Stomach (tissue), 9 donors: ENCODE measurements around the gene KPNA6. TPM values are rescaled to one million over a fixed set of nuclear protein-coding genes. Genes with fewer than 3 reads are reported as not detected.
A peak's percentile ranks its signal among the peaks of the same experiment; 100 is the strongest.
"Not testable (repeated sequence)": the region's sequence is repeated elsewhere in the genome, so short reads cannot be mapped to it uniquely, and the experiment has no call there.

ENCODE experiments used
- DNase-seq, 2 donors: peaks; one replicate each; pipeline versions ENCODE4 v3.0.0 to v3.0.0-alpha.2; 2013 to 2019
- H3K27ac ChIP-seq, 5 donors: fragments of 200-600 bp in 4 of 5; sonication (generic) in 4 of 5; one replicate each; pipeline ENCODE4 v1.5.1; 2013 to 2019; ENCODE audit warnings: mild to moderate bottlenecking in 1 of 5, moderate library complexity in 1 of 5
- H3K27me3 ChIP-seq, 3 donors: fragments of 200-600 bp; sonication (generic); one replicate each; pipeline ENCODE4 v1.5.1; 2017 to 2019; ENCODE audit warnings: mixed run types in 1 of 3
- H3K36me3 ChIP-seq, 4 donors: fragments of 200-600 bp; sonication (generic); 1 replicate in 3 of 4; 2 replicates in 1 of 4; pipeline ENCODE4 v1.5.1; 2016 to 2019
- H3K4me1 ChIP-seq, 4 donors: fragments of 200-600 bp; sonication (generic); one replicate each; pipeline ENCODE4 v1.5.1; 2016 to 2019
- H3K4me3 ChIP-seq, 4 donors: fragments of 200-600 bp; sonication (generic) in 3 of 4; one replicate each; pipeline ENCODE4 v1.5.1; 2016 to 2019; ENCODE audit warnings: mild to moderate bottlenecking in 1 of 4
- H3K9me3 ChIP-seq, 4 donors: fragments of 200-600 bp; sonication (generic); one replicate each; pipeline ENCODE4 v1.5.1; 2016 to 2019
- EP300 ChIP-seq: sonication (generic); formaldehyde crosslinking; IDR thresholded peaks from one replicate; pipeline ENCODE4 v1.6.1; 2017; ENCODE audit warnings: antibody characterized with exemption
- POLR2A ChIP-seq, 4 donors: fragments of 450-650 bp; IDR thresholded peaks; one replicate each; pipeline ENCODE4 v1.6.1; 2016; ENCODE audit warnings: antibody characterized with exemption in 4 of 4, control low read depth in 2 of 4, mild to moderate bottlenecking in 1 of 4, moderate library complexity in 1 of 4
- POLR2AphosphoS5 ChIP-seq, 3 donors: sonication (generic); formaldehyde crosslinking; IDR thresholded peaks; one replicate each; pipeline ENCODE4 v1.6.1; 2016; ENCODE audit warnings: antibody characterized with exemption in 3 of 3
- WGBS, 5 donors: extraction: QIAGEN DNeasy Blood & Tissue Kit in 3 of 5; methylation state at CpG; one replicate each; pipeline versions ENCODE4 v1.1.5 to v1.1.7; 2013 to 2018; 5-methylcytosine and 5-hydroxymethylcytosine counted together
- intact Hi-C: fragments of 100-400 bp; cut with DNase I; formaldehyde crosslinking; loops from one replicate; pipeline ENCODE4 v1.15.1; 2023; ENCODE audit warnings: low total_unique reads
- polyA plus RNA-seq, 3 donors: library from polyadenylated mRNA; stranded (reverse); fragments of 200-250 nt; gene quantifications; one replicate each; pipeline ENCODE4 v1.2.3, GENCODE V29; 2013
- total RNA-seq, 5 donors: library from RNA; depleted of rRNA; stranded (reverse); fragments of >200 nt; gene quantifications; one replicate each; pipeline versions ENCODE4 v1.1.0 to v1.2.3, GENCODE V29; 2014 to 2016
- TF ChIP-seq, protein P1 (sequence below), 7 experiments: fragments of 450-650 bp in 4 of 7; fragments of 200-600 bp in 3 of 7; sonication (generic) in 3 of 7; IDR thresholded peaks; one replicate each; pipeline ENCODE4 v1.5.1; 2016 to 2019; ENCODE audit warnings: antibody characterized with exemption in 7 of 7, control low read depth in 2 of 7, mild to moderate bottlenecking in 1 of 7
- donor health status: healthy with polysubstance abuse.
- donor health status: Bipolar disorder and iron deficiency.
- donor health status: healthy.

The KPNA6 gene
- total and polyA plus RNA-seq, 8 donors = 7.6 to 38.0 (median 17.7) TPM

DNA sequence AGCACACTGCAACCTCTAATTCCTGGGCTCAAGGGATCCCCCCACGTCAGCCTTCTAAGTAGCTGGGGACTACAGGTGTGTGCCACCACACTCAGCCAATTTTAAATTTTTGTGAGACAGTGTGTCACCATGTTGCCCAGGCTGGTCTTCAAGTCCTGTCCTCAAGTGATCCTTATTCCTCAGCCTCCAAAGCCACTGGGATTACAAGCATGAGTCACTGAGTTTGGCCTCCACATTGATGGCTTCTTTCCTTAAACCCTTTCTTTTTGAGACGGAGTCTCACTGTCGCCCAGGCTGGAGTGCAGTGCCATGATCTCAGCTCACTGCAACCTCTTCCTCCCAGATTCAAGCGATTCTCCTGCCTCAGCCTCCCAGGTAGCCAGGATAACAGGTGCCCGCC is 7.6 kb downstream of the KPNA6 start:
- Histone ChIP-seq H3K27me3 (no peaks in the 10 kb centered on the region), H3K9me3 (no peaks in the 10 kb centered on the region), H3K36me3 (peaks cover 0 to 4% (median 2%) of the 10 kb centered on the region in 4 donors), H3K4me1 (peaks cover 29 to 88% (median 66%) of the 10 kb centered on the region in 4 donors), H3K27ac (peak overlapping the region in 4 of 5 donors; percentile 35 to 67 (median 60)), H3K4me3 (no peak overlapping the region)
- intact Hi-C loops = no loop called here
- WGBS, 5 donors = 84 to 92% (median 90%) methylated on average over 5 of the region's 5 CpGs
- TF ChIP-seq POLR2AphosphoS5 (IDR thresholded peaks at IDR 0.05) (no peak), POLR2A (IDR thresholded peaks at IDR 0.05) (no peak), EP300 (no peak)
- TF ChIP-seq, protein P1, sequence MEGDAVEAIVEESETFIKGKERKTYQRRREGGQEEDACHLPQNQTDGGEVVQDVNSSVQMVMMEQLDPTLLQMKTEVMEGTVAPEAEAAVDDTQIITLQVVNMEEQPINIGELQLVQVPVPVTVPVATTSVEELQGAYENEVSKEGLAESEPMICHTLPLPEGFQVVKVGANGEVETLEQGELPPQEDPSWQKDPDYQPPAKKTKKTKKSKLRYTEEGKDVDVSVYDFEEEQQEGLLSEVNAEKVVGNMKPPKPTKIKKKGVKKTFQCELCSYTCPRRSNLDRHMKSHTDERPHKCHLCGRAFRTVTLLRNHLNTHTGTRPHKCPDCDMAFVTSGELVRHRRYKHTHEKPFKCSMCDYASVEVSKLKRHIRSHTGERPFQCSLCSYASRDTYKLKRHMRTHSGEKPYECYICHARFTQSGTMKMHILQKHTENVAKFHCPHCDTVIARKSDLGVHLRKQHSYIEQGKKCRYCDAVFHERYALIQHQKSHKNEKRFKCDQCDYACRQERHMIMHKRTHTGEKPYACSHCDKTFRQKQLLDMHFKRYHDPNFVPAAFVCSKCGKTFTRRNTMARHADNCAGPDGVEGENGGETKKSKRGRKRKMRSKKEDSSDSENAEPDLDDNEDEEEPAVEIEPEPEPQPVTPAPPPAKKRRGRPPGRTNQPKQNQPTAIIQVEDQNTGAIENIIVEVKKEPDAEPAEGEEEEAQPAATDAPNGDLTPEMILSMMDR (IDR thresholded peaks at IDR 0.05) = no peak
- DNase-seq = no peak

DNA sequence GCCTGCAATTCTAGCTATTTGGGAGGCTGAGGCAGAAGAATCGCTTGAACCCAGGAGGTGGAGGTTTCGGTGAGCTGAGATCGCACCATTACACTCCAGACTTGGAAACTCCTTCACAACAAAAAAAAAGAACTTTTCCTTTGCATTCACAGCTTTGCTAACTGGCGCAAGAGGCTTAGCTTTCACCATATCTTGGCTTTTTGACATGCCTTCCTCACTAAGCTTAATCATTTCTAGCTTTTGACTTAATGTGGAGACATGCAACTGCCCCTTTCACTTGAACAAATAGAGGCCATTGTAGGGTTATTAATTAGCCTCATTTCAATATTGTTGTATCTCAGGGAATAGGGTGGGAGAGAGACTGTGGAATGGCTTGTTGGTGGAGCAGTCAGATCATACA is 8.7 kb downstream of the KPNA6 start:
- intact Hi-C loops = no loop called here
- H3K4me3 ChIP-seq = no peak overlapping the region
- DNase-seq = no peak
- TF ChIP-seq POLR2A (IDR thresholded peaks at IDR 0.05) (no peak), POLR2AphosphoS5 (IDR thresholded peaks at IDR 0.05) (no peak), EP300 (no peak)
- TF ChIP-seq, protein P1 (IDR thresholded peaks at IDR 0.05) = no peak
- no peaks in the 10 kb centered on the region for H3K9me3 ChIP-seq
- peaks cover 0 to 4% (median 2%) of the 10 kb centered on the region in 4 donors for H3K36me3 ChIP-seq
- 93 to 96% (median 94%) methylated on average over 4 of the region's 4 CpGs for WGBS, 5 donors
- H3K27ac ChIP-seq = peak overlapping the region; percentile 54 to 80 (median 66)
- no peaks in the 10 kb centered on the region for H3K27me3 ChIP-seq
- H3K4me1 ChIP-seq = peaks cover 19 to 88% (median 62%) of the 10 kb centered on the region in 4 donors

DNA sequence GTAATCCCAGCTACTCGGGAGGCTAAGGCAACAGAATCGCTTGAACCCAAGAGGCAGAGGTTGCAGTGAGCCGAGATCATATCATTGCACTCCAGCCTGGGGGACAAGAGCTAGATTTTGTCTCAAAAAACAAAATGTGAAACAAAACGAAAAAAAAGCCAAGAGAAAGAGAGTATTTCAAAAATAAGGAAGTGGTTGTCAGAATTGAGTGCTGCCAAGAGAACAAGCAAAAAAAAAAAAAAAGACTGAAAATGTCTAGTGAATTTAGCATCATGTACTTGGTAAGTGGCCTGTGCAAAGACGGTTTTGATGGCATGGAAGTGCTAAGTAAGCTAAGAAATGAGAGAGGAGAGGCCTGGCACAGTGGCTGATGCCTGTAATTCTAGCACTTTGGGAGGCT is 14.3 kb downstream of the KPNA6 start:
- intact Hi-C loops = no loop called here
- WGBS, 5 donors = 52 to 70% (median 66%) methylated on average over 5 of the region's 5 CpGs
- Histone ChIP-seq H3K4me3 (no peak overlapping the region), H3K27ac (peak overlapping the region in 1 of 5 donors; percentile 24), H3K36me3 (no peaks in the 10 kb centered on the region), H3K27me3 (no peaks in the 10 kb centered on the region), H3K9me3 (no peaks in the 10 kb centered on the region), H3K4me1 (peaks cover 9 to 77% (median 44%) of the 10 kb centered on the region in 4 donors)
- TF ChIP-seq POLR2AphosphoS5 (IDR thresholded peaks at IDR 0.05) = no peak
- TF ChIP-seq POLR2A (IDR thresholded peaks at IDR 0.05) = no peak
- TF ChIP-seq EP300 = no peak
- TF ChIP-seq, protein P1 (IDR thresholded peaks at IDR 0.05) = no peak
- no peak for DNase-seq

DNA sequence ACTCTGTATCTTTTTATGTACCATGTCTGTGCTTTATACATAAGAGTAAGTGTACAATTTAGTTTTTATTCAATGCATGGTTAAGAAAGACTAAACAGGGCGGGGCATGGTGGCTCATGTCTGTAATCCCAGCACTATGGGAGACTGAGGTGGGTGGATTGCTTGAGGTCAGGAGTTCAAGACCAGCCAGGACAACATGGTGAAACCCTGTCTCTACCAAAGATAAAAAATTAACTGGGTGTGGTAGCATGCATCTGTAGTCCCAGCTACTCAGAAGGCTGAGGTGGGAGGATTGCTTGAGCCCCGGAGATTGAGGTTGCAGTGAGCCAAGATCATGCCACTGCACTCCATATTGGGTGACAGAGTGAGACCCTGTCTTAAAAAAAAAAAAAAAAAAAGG is 15.5 kb downstream of the KPNA6 start:
- H3K36me3 ChIP-seq, H3K27me3 ChIP-seq, intact Hi-C loops, H3K4me3 ChIP-seq, H3K9me3 ChIP-seq, H3K27ac ChIP-seq, DNase-seq: not testable (repeated sequence)
- whole genome bisulfite sequencing, 5 donors = 90 to 100% (median 95%) methylated on average over 2 of the region's 2 CpGs
- H3K4me1 ChIP-seq = peaks cover 18 to 73% (median 45%) of the 10 kb centered on the region in 4 donors

DNA sequence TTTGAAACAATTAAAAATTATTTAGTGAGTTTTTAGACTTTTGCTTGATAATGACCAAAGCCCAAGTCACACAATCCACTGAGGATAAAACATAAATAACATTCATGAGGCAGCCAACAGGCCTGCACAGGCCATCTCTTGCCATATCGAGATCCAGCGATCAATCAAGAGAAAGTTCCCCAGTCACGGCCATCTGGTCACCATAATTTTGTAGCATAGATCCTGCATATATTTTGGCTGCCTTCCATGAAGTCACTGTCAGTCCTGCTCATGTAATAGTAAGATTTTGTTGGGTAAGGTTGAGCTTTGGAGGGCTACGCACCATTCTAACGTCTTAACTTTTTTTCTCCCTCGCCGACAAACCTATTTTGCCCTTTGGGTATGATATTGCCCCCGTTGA is 17.5 kb downstream of the KPNA6 start:
- no peak for DNase-seq
- Histone ChIP-seq H3K4me1 (peaks cover 18 to 70% (median 45%) of the 10 kb centered on the region in 4 donors), H3K27ac (no peak overlapping the region), H3K4me3 (no peak overlapping the region), H3K9me3 (no peaks in the 10 kb centered on the region), H3K27me3 (no peaks in the 10 kb centered on the region), H3K36me3 (peaks cover 0 to 8% (median 3%) of the 10 kb centered on the region in 4 donors)
- intact Hi-C loops = no loop called here
- 85 to 93% (median 92%) methylated on average over 8 of the region's 8 CpGs for WGBS, 5 donors
- TF ChIP-seq EP300 = no peak
- no peak for TF ChIP-seq POLR2A (IDR thresholded peaks at IDR 0.05)
- TF ChIP-seq, protein P1 (IDR thresholded peaks at IDR 0.05) = no peak
- no peak for TF ChIP-seq POLR2AphosphoS5 (IDR thresholded peaks at IDR 0.05)
